Activated T-cell treated with anti-CD3 and anti-CD28 coated beads for 4 hours (primary cell): ENCODE results near the gene PLET1.

Experiments
- DNase-seq: peaks from one replicate; pipeline ENCODE4 v3.0.0-alpha.2; 2020

Gene PLET1

DNA sequence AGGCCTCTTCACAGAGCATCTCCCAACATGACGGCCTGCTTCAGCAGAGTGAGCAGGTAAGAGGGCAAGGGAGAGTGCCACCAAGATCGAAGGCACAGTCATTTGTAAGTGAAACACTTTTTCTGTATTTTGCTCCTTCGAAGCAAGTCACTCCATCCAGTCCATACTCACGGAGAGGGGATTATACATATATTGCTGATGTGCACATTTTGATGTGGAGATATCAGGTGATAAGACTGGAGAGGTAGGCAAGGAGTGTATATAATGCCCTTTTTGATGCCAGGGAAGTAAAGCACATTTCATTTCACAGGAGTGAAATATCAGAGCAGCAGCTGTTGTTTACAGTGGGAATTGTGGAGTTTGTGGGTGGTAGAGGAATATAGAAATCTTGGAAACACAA lies 23.2 kb downstream of the PLET1 start:
- DNase-seq: no peak

DNA sequence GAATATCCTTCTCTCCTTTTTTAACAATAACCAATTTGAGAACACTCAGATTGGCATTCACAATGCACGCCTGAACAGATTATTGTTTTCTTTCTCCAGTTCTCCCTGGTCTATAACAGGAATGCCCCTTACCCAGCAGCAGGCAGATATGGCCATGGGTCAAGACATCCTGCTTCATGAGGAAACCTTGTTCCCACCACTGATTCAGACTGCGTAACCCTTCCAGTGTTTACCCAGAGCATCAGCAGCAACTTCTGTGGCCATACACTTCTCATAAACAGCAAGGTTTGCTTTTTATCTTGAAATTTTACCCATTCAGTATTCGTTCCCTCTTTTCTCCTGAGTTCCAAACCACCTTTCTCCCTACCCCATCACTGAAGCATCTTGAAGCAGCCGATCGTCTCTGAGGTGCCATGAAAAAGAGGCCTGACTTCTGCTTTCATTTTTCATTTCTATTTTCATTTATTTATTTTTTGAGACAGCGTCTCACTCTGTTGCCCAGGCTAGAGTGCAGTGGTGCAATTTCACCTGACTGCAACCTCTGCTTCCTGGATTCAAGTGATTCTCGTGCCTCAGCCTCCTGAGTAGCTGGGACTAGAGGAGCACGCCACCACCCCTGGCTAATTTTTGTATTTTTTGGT lies 24.8 kb downstream of the PLET1 start:
- no peak for DNase-seq

DNA sequence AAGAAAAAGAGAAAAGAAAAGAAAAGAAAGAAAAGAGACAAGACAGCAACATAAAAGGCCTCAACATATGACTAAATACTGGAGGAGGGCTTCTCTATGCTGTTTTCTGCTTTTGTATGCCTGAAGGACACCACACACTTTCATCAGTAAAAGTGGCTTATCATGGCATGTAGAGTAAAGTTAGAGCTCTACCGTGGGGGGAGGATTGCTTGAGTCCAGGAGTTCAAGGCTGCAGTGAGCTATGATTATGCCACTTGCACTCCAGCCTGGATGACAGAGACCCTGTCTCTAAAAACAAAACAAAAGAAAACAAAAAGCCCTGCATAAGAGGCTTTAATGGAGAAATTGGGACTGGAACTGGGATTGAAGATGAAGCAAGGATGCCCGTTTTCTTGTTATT lies 28.7 kb downstream of the PLET1 start:
- no peak for DNase-seq

DNA sequence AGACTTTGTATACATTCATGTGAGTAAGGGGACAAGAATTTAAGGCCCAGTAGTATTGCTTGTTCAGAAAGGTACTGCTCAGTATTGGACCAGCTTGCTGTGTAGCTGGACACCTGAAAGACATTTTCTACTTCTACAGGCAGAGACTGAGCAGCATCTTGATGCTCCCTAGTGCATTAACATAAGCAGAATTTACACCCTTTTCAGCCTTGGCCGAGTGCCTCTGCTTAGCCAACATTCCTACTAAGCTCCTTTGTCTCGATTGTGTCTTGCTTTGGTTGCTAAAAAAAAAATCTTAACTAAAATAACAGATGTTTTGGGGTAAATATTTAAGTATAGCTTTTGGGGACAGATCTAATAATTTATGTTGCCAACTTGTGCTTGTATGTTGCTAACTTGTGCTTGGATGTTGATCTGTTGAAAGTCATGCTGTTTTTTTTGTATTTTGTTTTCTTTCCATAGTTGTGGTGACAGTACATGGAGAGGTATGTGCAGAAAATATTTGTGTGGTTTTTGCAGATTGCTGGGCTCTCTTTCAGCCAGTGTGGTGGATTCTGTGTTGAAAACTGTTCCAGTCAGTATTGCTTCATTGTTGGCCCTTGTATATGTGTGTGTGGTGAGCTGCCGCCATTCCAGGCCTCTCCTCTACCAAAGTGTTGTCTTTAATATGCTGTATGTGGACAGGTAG lies 30.8 kb downstream of the PLET1 start:
- DNase-seq: no peak

- no peak for DNase-seq
Observed at GRCh38 chr11:112229159-112229558, 31.5 kb downstream of the PLET1 start.

DNA sequence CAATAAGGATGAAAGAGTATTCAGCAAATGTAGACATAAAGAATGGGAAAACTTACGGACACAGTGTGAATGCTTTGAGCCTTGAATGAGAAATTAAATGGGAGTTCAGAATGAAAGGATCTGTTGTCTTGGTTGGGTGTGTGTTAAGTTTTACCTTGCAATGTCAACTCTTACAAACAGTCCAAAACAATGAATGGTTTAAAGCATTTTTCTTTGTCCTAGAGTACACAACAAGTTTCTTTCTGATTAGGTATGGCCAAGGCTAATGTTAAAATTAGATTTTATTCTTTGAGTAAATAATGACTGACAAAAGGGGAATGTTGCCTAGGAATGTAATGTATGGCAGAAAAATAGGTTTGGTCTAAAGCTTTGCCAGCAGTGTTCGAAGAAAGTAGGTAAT lies 32.0 kb downstream of the PLET1 start:
- DNase-seq: no peak

DNA sequence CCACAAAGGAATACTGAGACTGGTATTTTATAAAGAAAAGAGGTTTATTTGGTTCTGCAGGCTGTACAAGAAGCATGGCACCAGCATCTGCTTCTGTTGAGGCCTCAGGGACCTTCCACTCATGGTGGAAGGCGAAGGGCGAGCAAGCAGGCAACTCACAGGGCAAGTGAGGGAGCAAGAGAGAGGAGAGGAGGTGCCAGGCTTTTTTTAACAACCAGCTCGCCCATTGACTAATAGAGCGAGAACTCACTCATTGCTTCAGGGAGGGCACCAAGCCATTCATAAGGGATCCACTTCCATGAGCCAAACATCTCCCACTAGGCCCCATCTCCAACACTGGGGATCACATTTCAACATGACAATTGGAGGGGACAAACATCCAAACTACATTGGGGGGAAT lies 33.2 kb downstream of the PLET1 start:
- DNase-seq: no peak

GRCh38 chr11:112226831-112227401 lies 33.7 kb downstream of the PLET1 start:
- DNase-seq: no peak

- peak; percentile 68 for DNase-seq
Observed at GRCh38 chr11:112226062-112226830, 34.4 kb downstream of the PLET1 start, which contains the start of gene PTS. TSS of gene PTS (plus strand) at chr11:112226428. CDS start at chr11:112226444, 16 bp downstream.

DNA sequence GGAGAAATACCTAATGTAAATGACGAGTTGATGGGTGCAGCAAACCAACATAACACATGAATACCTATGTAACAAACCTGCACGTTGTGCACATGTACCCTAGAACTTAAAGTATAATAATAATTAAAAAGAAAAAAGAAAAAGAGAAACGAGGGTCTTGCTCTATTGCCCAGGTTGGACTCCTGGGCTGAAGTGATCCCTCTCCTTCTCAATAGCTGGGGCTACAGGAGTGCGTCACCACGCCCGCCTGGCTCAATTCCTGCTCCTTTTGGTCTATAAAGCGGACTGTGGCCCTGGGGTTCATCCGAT lies 35.0 kb downstream of the PLET1 start:
- DNase-seq: no peak

DNA sequence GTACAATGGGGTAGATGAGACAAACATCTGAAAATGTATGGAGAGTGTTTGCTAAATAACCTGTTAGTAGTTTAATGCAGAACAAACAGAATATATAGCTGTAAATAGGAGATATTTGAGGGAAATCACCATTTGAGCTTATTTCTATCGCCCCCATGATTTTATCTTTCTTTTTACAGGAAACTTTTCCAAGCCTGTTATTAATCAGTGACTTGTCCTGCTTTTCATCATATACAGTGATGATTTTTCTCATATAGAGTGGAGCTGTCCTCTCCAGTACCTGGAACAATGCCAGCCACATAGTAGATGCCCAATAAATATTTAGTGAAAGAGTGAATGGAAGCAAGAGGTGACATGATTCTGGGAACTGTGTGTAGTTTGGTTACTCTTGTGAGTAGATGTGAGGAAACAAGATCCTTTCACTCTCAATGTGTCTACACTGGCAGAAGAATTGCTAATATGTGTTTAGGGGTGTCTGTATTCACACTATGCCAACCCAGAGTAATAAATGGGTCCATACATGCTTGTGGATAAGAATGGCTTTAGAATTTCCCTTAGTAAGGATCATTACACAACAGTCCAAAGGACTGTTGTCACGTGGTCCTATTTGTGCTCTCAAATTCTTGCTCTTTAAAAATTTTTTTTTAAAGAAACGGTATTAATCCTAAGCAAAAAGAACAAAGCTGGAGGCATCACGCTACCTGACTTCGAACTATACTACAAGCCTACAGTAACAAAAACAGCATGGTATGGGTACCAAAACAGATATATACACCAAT lies 36.7 kb downstream of the PLET1 start:
- DNase-seq: no peak

DNA sequence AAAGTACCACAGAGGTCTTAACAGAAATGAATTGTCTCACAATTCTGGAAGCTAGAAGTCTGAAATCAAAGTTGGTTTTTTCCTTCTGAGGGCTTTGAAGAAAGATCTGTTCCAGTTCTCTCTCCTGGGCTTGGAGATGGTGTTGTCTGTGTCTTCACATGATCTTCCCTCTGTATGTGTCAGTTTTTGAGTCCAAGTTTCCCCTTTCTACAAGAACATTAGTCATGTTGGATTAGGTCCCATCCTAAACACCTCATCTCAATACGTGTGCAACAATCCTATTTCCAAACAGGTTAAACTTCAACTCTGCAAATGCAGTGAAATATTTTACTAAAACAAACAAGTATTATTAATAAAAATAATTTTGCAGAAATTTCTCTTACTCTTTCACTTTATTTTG lies 37.5 kb downstream of the PLET1 start:
- DNase-seq: no peak

- DNase-seq: no peak
Observed at GRCh38 chr11:112222303-112222702, 38.4 kb downstream of the PLET1 start.

DNA sequence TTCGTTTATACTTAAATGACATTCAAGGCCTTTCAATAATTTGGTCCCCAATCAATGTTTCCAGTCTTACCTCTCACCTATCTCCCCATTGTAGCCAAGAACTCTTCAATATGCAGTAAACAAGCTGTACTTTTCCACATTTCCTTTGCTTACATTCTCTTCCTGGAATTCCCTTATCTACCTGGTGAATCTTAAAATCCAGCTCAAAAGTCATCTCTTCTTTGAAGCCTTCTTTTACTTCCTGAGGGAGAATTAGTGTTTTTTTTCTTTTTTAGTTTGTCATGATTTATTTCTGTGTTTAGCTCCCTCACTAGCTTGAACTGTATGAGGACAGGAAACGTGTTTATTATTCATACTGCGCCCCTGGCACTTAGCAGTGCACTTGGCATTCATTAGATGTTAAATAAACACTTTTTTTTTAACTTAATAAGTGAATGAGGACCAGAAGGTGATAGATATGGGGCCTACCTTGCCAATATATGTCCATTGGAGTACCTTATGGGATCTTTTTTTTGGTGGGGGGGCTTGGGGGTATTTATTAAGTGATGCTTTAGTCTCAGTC lies 39.3 kb downstream of the PLET1 start:
- no peak for DNase-seq

GRCh38 chr11:112219476-112220232 lies 41.0 kb downstream of the PLET1 start:
- peak; percentile 33 for DNase-seq

DNA sequence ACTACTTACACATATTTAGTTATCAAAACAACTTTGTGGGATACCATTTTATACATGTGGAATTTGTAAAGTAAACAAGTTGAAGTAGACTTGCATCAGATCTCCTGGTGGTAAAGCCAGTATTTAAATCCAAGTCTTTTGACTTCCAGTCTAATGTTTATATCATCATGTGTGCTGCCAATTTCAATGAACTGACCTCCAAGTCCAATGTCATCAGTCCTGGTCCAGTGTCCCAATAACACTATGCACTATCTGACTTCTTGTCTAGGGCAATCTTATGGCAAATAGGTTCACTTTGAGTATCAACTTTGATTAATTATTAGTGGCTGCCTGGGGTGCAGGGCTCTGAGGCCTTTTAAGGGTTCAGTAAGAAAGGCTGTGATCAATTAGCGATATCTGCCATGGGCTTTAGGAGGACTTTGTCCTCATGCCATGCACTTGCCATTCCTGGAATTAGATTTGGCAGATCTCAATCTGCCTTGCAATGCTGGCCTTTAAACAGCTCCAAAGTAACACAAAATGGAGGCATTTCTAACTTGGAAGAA lies 44.0 kb downstream of the PLET1 start:
- no peak for DNase-seq

DNA sequence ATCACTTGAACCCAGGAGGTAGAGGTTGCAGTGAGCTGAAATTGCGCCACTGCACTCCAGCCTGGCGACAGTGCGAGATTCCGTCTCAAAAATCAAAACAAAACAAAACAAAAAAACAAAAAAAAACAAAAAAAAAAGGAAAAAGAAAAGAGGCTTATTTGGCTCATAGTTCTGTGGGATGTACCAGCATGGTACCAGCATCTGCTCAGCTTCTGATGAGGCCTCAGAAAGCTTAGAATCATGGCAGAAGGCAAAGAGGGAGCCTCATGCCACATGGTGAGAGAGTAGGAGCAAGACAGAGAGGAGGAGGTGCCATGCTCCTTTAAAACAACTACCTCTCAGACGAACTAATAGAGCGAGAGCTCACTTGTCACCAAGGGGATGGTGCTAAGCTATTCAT lies 45.0 kb downstream of the PLET1 start:
- DNase-seq: no peak

DNA sequence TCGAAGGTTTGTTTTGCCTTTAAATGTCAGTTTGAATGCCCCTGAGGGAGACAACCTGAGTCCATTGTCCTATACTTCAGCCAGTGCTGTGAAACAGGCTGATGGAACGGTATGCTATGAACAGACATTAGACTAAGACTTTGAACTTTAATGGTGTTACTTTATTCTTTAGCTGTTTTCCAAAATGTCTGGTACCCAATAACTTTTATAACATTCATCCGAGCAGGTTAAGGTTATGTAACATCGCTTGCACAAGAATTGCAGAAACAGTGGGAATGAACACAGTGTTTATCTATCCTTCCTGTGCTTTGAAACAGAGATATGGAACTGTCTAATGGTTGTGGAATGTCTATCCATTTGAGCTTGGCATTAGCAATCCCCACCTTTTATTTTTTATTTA lies 46.9 kb downstream of the PLET1 start:
- DNase-seq: no peak

GRCh38 chr11:112212710-112213109 lies 48.0 kb downstream of the PLET1 start:
- DNase-seq: no peak

DNA sequence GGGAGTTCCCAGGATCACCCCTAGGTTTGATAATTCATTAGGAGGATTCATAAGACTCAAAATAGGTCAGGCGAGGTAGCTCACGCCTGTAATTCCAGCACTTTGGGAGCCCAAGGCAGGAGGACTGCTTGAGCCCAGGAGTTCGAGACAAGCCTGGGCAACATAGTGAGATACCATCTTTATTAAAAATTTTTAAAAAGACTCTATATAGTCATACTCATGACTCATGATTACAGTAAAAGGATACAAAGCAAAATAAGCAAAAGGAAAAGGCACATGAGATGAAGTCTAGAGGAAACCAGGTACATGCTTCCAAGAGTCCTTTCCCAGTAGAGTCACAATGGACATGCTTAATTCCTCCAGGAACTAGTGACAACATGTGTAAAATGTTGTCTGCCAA lies 48.4 kb downstream of the PLET1 start:
- DNase-seq: no peak

DNA sequence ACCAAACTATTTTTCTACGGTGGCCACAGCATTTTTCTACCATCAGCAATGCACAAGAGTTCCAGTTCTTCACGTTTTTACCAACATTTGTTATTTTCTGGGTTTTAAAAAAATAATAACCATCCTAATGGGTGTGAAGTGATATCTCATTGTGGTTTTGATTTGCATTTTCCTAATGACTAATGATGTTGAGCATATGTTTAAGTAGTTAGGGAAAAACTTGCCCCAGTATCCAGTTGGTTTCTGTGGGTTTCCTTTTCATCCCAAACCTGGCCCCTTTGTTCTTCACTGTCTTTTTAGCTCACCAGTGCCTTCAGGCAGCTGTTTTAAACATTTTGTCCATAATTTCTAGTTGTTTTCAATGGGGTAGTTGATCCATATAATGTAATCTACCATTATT lies 49.1 kb downstream of the PLET1 start:
- no peak for DNase-seq

GRCh38 chr11:112210890-112211289 lies 49.8 kb downstream of the PLET1 start:
- DNase-seq: no peak
